B cell (primary cell): ENCODE measurements around the gene MBOAT1. TPM values are rescaled to one million over a fixed set of nuclear protein-coding genes. Genes with fewer than 3 reads are reported as not detected.

Experiments used
- ATAC-seq: fragments of 200-7000 bp; cut with Tn5 transposase; one replicate; pipeline ENCODE4 v1.10.0; 2021; ENCODE audit warnings: low read depth, mild to moderate bottlenecking, moderate number of reproducible peaks, moderate library complexity
- CTCF ChIA-PET: fragments of 350-600 bp; sonication (Branson Sonifier 250); formaldehyde crosslinking; loops from one replicate; lab custom pipeline; 2021; ENCODE audit warnings: antibody characterized with exemption, inconsistent platforms; lab: Charles Lee
- POLR2A ChIA-PET: fragments of 350-600 bp; sonication (Branson Sonifier 250); formaldehyde crosslinking; loops from one replicate; lab custom pipeline; 2021; ENCODE audit warnings: antibody characterized with exemption; lab: Charles Lee
- DNase-seq: peaks from one replicate; pipeline ENCODE4 v3.0.0; 2013
- H2AFZ ChIP-seq: 2 replicates; pipeline ENCODE4 v1.6.1; 2012; ENCODE audit warnings: mild to moderate bottlenecking, low read depth, low read length; ENCODE audit not compliant: insufficient read depth, poor library complexity, severe bottlenecking
- H3K27ac ChIP-seq, 2 donors: 1 replicate in 1 of 2; 2 replicates in 1 of 2; pipeline ENCODE4 v1.5.1; 2012 to 2013; ENCODE audit warnings: low read length in 2 of 2, mild to moderate bottlenecking in 2 of 2, moderate library complexity in 1 of 2
- H3K27me3 ChIP-seq, 4 experiments: fragments of 200-600 bp in 1 of 4; sonication (generic) in 1 of 4; replicated peaks in 1 of 4; 1 replicate in 2 of 4; 2 replicates in 2 of 4; pipeline versions ENCODE4 v1.6.1 to v1.7.0; 2013 to 2016; ENCODE audit warnings: low read length in 3 of 4, mild to moderate bottlenecking in 2 of 4, mixed read lengths in 1 of 4, moderate library complexity in 1 of 4; ENCODE audit not compliant: insufficient read depth in 4 of 4, control insufficient read depth in 3 of 4; ENCODE audit errors: control extremely low read depth in 1 of 4
- H3K36me3 ChIP-seq, 2 experiments: replicated peaks in 1 of 2; 1 replicate in 1 of 2; 2 replicates in 1 of 2; pipeline versions ENCODE4 v1.6.1 to v1.7.1; 2013; ENCODE audit warnings: low read length in 1 of 2; ENCODE audit not compliant: insufficient read depth in 2 of 2, control insufficient read depth in 1 of 2; ENCODE audit errors: control extremely low read depth in 1 of 2, extremely low read depth in 1 of 2
- H3K4me1 ChIP-seq, 2 donors: fragments of 200-600 bp in 1 of 2; sonication (generic) in 1 of 2; 1 replicate in 1 of 2; 2 replicates in 1 of 2; pipeline versions ENCODE4 v1.5.1 to v1.6.1; 2013 to 2017; ENCODE audit warnings: low read length in 2 of 2; ENCODE audit not compliant: control insufficient read depth in 2 of 2, insufficient read depth in 2 of 2
- H3K4me2 ChIP-seq: replicated peaks from 2 replicates; pipeline ENCODE3; 2012; ENCODE audit warnings: mild to moderate bottlenecking, low read depth, low read length; ENCODE audit not compliant: poor library complexity, severe bottlenecking
- H3K4me3 ChIP-seq, 5 experiments: fragments of 200-600 bp in 1 of 5; sonication (generic) in 1 of 5; 1 replicate in 3 of 5; 2 replicates in 2 of 5; pipeline versions ENCODE4 v1.5.1 to v1.7.0; 2011 to 2016; ENCODE audit warnings: low read length in 4 of 5, mild to moderate bottlenecking in 4 of 5, low read depth in 2 of 5, control low read depth in 1 of 5, moderate library complexity in 1 of 5; ENCODE audit not compliant: insufficient read depth in 1 of 5; ENCODE audit errors: control extremely low read depth in 1 of 5, extremely low read depth in 1 of 5
- H3K79me2 ChIP-seq: fragments of 200-600 bp; sonication (generic); one replicate; pipeline ENCODE4 v1.6.0; 2016; ENCODE audit warnings: low read length; ENCODE audit not compliant: control insufficient read depth, insufficient read depth
- H3K9ac ChIP-seq: fragments of 200-600 bp; sonication (generic); 2 replicates; pipeline ENCODE4 v1.6.1; 2017; ENCODE audit warnings: mild to moderate bottlenecking, low read length, moderate library complexity
- H3K9me3 ChIP-seq, 3 donors: one replicate each; pipeline versions ENCODE4 v1.6.1 to v1.7.1; 2013; ENCODE audit warnings: low read length in 2 of 3; ENCODE audit not compliant: control insufficient read depth in 2 of 3, insufficient read depth in 1 of 3; ENCODE audit errors: control extremely low read depth in 1 of 3
- H4K20me1 ChIP-seq: 2 replicates; pipeline ENCODE4 v1.6.0; 2012; ENCODE audit warnings: mild to moderate bottlenecking, low read length; ENCODE audit not compliant: insufficient read depth, control insufficient read depth, poor library complexity, severe bottlenecking
- H3K27ac Mint-ChIP-seq: one replicate; pipeline ENCODE4 v1.8.0; 2021; ENCODE audit warnings: mixed read lengths
- H3K27me3 Mint-ChIP-seq: one replicate; pipeline ENCODE4 v1.8.0; 2021; ENCODE audit warnings: mixed read lengths
- H3K4me1 Mint-ChIP-seq: one replicate; pipeline ENCODE4 v1.8.0; 2021; ENCODE audit warnings: mixed read lengths
- H3K4me3 Mint-ChIP-seq: one replicate; pipeline ENCODE4 v1.8.0; 2021; ENCODE audit warnings: mixed read lengths
- H3K9me3 Mint-ChIP-seq: one replicate; pipeline ENCODE4 v1.8.0; 2022; ENCODE audit warnings: mixed read lengths; ENCODE audit not compliant: insufficient read depth
- CTCF ChIP-seq: fragments of 200-600 bp; IDR thresholded peaks from one replicate; pipeline ENCODE4 v1.8.0; 2022; ENCODE audit warnings: antibody characterized with exemption, mild to moderate bottlenecking
- EZH2 ChIP-seq: IDR thresholded peaks from 2 replicates; pipeline ENCODE4 v1.6.1; 2012; ENCODE audit warnings: borderline replicate concordance, low read depth, mild to moderate bottlenecking, moderate library complexity, low read length; ENCODE audit not compliant: insufficient read depth, poor library complexity, severe bottlenecking
- WGBS: methylation state at CpG from one replicate; pipeline ENCODE4 v1.1.5; 2013; ENCODE audit warnings: missing lambda C conversion rate; ENCODE audit not compliant: insufficient coverage; 5-methylcytosine and 5-hydroxymethylcytosine counted together
- intact Hi-C: fragments of 100-400 bp; cut with micrococcal nuclease; formaldehyde crosslinking; loops from one replicate; pipeline ENCODE4 v1.10.0; 2022
- polyA plus RNA-seq: library from polyadenylated mRNA; depleted of rRNA; stranded (reverse); fragments of >200 nt; gene quantifications from 2 replicates; pipeline ENCODE4 v1.2.3, GENCODE V29; 2012
- total RNA-seq, 2 donors: library from RNA; stranded (reverse); fragments of 120-200 nt in 1 of 2; gene quantifications; 1 replicate in 1 of 2; 2 replicates in 1 of 2; pipeline versions ENCODE4 v1.2.3 to v1.2.4, GENCODE V29; 2013 to 2022

MBOAT1 gene
- total and polyA plus RNA-seq, 2 donors (not counting 1 experiment from before 2014, with no cell fraction given): 5.4 to 8.1 TPM

- no peak overlapping the region for H3K27ac ChIP-seq
- H3K4me1 ChIP-seq: peaks cover 28 to 32% of the 10 kb centered on the region in 2 donors
- WGBS: 100% methylated on average over 1 of the region's 2 CpGs
- H3K4me3 ChIP-seq: no peak overlapping the region
- ATAC-seq (no peak), DNase-seq (no peak)
- ChIA-PET POLR2A (no interaction called here), CTCF (no interaction called here)
- H3K27me3 ChIP-seq: peaks cover 0 to 10% (median 1%) of the 10 kb centered on the region in 4 experiments
- H3K79me2 ChIP-seq: peaks cover 14% of the 10 kb centered on the region
- TF ChIP-seq CTCF (no peak), EZH2 (no peak)
- no peak overlapping the region for H3K27ac Mint-ChIP-seq
- H3K9ac ChIP-seq: no peak overlapping the region
- peaks cover 7% of the 10 kb centered on the region for H3K27me3 Mint-ChIP-seq
- intact Hi-C loops: no loop called here
- no peaks in the 10 kb centered on the region for H3K36me3 ChIP-seq
- H3K9me3 Mint-ChIP-seq: no peaks in the 10 kb centered on the region
- no peaks in the 10 kb centered on the region for H4K20me1 ChIP-seq
- no peak overlapping the region for H3K4me3 Mint-ChIP-seq
- H2AFZ ChIP-seq: no peak overlapping the region
- H3K4me2 ChIP-seq: no peak overlapping the region
- H3K9me3 ChIP-seq: no peaks in the 10 kb centered on the region
- H3K4me1 Mint-ChIP-seq: peaks cover 49% of the 10 kb centered on the region
These were observed 3.4 kb downstream of the MBOAT1 start for GRCh38 chr6:20208687-20209378.

DNA sequence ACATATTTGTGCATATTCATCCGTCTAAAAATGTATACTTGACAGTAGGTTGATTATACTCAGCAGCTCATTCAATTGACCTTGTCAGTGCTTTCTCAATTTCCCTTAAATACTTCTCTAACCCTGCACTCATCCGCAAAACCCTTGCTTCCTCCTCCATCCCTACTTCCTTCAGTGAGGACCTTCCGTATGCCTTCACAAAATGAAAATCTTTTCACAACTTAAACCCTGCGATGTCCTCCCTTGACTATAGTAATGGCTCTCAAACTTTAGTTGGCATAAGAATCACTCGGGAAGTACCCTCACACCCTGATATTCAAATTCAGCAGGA is 5.2 kb downstream of the MBOAT1 start:
- 63% methylated on average over 4 of the region's 5 CpGs for whole genome bisulfite sequencing
- no peak overlapping the region for H3K27ac Mint-ChIP-seq
- TF ChIP-seq EZH2 (no peak), CTCF (no peak)
- no peaks in the 10 kb centered on the region for H4K20me1 ChIP-seq
- peaks cover 14% of the 10 kb centered on the region for H3K79me2 ChIP-seq
- H3K4me3 Mint-ChIP-seq: peak overlapping the region; percentile 36
- peaks cover 41% of the 10 kb centered on the region for H3K4me1 Mint-ChIP-seq
- H3K4me3 ChIP-seq: no peak overlapping the region
- intact Hi-C loops: no loop called here
- peak overlapping the region; percentile 36 for H3K9ac ChIP-seq
- H3K9me3 ChIP-seq: no peaks in the 10 kb centered on the region
- H3K4me2 ChIP-seq: peak overlapping the region; percentile 41
- ChIA-PET CTCF (no interaction called here), POLR2A (no interaction called here)
- H3K27me3 Mint-ChIP-seq: peaks cover 7% of the 10 kb centered on the region
- DNase-seq (no peak), ATAC-seq (no peak)
- H3K9me3 Mint-ChIP-seq: no peaks in the 10 kb centered on the region
- H3K4me1 ChIP-seq: peaks cover 20 to 23% of the 10 kb centered on the region in 2 donors
- peak overlapping the region; percentile 41 for H2AFZ ChIP-seq
- no peak overlapping the region for H3K27ac ChIP-seq
- no peaks in the 10 kb centered on the region for H3K36me3 ChIP-seq
- no peaks in the 10 kb centered on the region for H3K27me3 ChIP-seq
